OCI-LY3 (cell line): ENCODE measurements around the gene MYL2.

Source experiments
- H2AFZ ChIP-seq: fragments of 200-600, 300-600 bp; shearing (Covaris generic); 2 replicates; pipeline ENCODE4 v1.6.0; 2014; ENCODE audit warnings: antibody characterized with exemption, low read depth, low read length
- H3K27ac ChIP-seq: fragments of 200-600, 300-600 bp; sonication (generic); 2 replicates; pipeline ENCODE4 v1.5.1; 2014; ENCODE audit warnings: mild to moderate bottlenecking, low read length, moderate library complexity, mixed read lengths
- H3K27me3 ChIP-seq: fragments of 200-600, 300-600 bp; sonication (generic); 2 replicates; pipeline ENCODE4 v1.6.1; 2014; ENCODE audit warnings: low read depth, low read length, mixed read lengths
- H3K36me3 ChIP-seq: fragments of 200-600, 300-600 bp; sonication (generic); replicated peaks from 2 replicates; pipeline ENCODE3; 2014; ENCODE audit warnings: low read depth, low read length, mixed read lengths
- H3K4me1 ChIP-seq: fragments of 300-600, 200-600 bp; sonication (generic); 2 replicates; pipeline ENCODE4 v1.6.1; 2014; ENCODE audit warnings: low read length, mixed read lengths
- H3K4me2 ChIP-seq: fragments of 200-600, 300-600 bp; sonication (generic); 2 replicates; pipeline ENCODE4 v1.6.1; 2014; ENCODE audit warnings: low read length, mixed read lengths
- H3K4me3 ChIP-seq: fragments of 300-600, 200-600 bp; sonication (generic); 2 replicates; pipeline ENCODE4 v1.5.1; 2014; ENCODE audit warnings: antibody characterized with exemption, mild to moderate bottlenecking, low read length, moderate library complexity
- H3K79me2 ChIP-seq: fragments of 300-600, 200-600 bp; shearing (Covaris generic); 2 replicates; pipeline ENCODE4 v1.6.1; 2014; ENCODE audit warnings: mild to moderate bottlenecking, low read length, mixed read lengths
- H3K9ac ChIP-seq: fragments of 300-600, 200-600 bp; shearing (Covaris generic); 2 replicates; pipeline ENCODE4 v1.6.0; 2014; ENCODE audit warnings: mild to moderate bottlenecking, low read length, moderate library complexity
- H3K9me3 ChIP-seq: fragments of 200-600, 300-600 bp; shearing (Covaris generic); 2 replicates; pipeline ENCODE4 v1.6.1; 2014; ENCODE audit warnings: low read length, mixed read lengths; ENCODE audit not compliant: insufficient read depth
- H4K20me1 ChIP-seq: fragments of 200-600, 300-600 bp; sonication (generic); 2 replicates; pipeline ENCODE4 v1.6.1; 2016; ENCODE audit warnings: low read length, mixed read lengths; ENCODE audit not compliant: insufficient read depth
- CTCF ChIP-seq: fragments of 200-600, 300-600 bp; sonication (generic); IDR thresholded peaks from 2 replicates; pipeline ENCODE4 v1.5.1; 2014; ENCODE audit warnings: antibody characterized with exemption, low read length, low read depth
- EZH2phosphoT487 ChIP-seq: fragments of 200-600 bp; shearing (Covaris generic); IDR thresholded peaks from 2 replicates; pipeline ENCODE4 v1.6.1; 2018; ENCODE audit warnings: antibody characterized with exemption, mixed run types, low read depth

Gene MYL2

DNA sequence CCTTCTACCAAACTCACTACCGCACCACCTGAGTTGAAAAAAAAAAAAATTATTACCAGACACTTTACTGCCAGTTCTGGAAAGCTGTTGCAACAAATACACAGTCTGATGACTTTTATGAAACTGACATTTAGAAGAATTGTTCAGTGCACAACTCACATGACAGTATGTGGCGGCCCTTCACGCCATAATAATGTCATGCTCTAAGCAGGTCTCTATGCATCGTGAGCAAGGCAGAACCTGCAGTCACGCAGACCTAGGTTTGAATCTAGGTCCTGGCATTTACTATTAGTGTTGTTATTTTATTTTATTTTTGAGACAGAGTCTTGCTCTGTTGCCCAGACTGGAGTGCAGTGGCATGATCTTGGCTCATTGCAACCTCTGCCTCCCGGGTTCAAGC lies 8.1 kb downstream of the MYL2 start:
- H3K9me3 ChIP-seq: no peaks in the 10 kb centered on the region
- no peak overlapping the region for H3K4me3 ChIP-seq
- H4K20me1 ChIP-seq: no peaks in the 10 kb centered on the region
- H3K4me2 ChIP-seq: peak overlapping the region; percentile 81
- no peak overlapping the region for H2AFZ ChIP-seq
- no peak for TF ChIP-seq CTCF
- no peak for TF ChIP-seq EZH2phosphoT487
- H3K79me2 ChIP-seq: no peaks in the 10 kb centered on the region
- peaks cover 63% of the 10 kb centered on the region for H3K4me1 ChIP-seq
- H3K9ac ChIP-seq: peak overlapping the region; percentile 88
- peak overlapping the region; percentile 99 for H3K27ac ChIP-seq
- H3K36me3 ChIP-seq: no peaks in the 10 kb centered on the region
- no peaks in the 10 kb centered on the region for H3K27me3 ChIP-seq

- no peak for TF ChIP-seq CTCF
- TF ChIP-seq EZH2phosphoT487: no peak
Measured at GRCh38 chr12:110908377-110909152, 11.8 kb downstream of the MYL2 start.

DNA sequence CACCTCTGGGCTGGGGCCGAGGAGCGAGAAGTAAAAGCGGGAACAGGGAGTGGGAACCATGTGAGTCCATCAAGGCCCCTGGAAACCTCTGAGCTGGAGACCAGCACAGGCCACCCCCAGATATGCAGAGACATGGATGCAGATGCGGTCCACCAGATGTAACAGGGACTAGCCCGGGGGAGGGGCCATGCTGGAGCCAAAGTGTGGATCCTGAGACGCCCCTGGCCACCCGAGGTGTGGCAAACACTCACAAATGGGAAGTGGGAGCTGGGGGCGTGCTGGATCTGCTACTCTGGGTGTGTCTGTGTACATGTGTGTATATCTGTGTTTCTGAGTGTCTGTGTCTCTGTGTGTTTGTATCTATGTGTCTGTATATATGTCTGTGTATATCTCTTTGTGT lies 12.8 kb downstream of the MYL2 start:
- Histone ChIP-seq H3K27ac (peak overlapping the region; percentile 89), H3K4me2 (peak overlapping the region; percentile 81), H3K4me3 (no peak overlapping the region)

More at GRCh38 chr12:110908377-110909152, 11.8 kb downstream of the MYL2 start:
- Histone ChIP-seq H3K4me1 (peaks cover 60% of the 10 kb centered on the region), H3K27ac (no peak overlapping the region), H2AFZ (no peak overlapping the region), H3K4me2 (peak overlapping the region; percentile 81; the same call in 1 of the 2 replicates), H3K79me2 (no peaks in the 10 kb centered on the region), H3K9me3 (no peaks in the 10 kb centered on the region), H3K27me3 (no peaks in the 10 kb centered on the region), H3K36me3 (no peaks in the 10 kb centered on the region), H3K4me3 (no peak overlapping the region), H4K20me1 (no peaks in the 10 kb centered on the region), H3K9ac (peak overlapping the region; percentile 47; the same call in 1 of the 2 replicates)

More for the DNA sequence above, 12.8 kb downstream of the MYL2 start:
- H3K4me1 ChIP-seq: peaks cover 51% of the 10 kb centered on the region
- peak overlapping the region; percentile 47; the same call in 1 of the 2 replicates for H3K9ac ChIP-seq
- H3K36me3 ChIP-seq: no peaks in the 10 kb centered on the region
- H3K79me2 ChIP-seq: no peaks in the 10 kb centered on the region
- TF ChIP-seq EZH2phosphoT487 (no peak), CTCF (no peak)
- H3K9me3 ChIP-seq: no peaks in the 10 kb centered on the region
- H2AFZ ChIP-seq: 0 out of 2 replicates have a peak overlapping the region, but pooled peaks have one; percentile 9
- H3K27me3 ChIP-seq: no peaks in the 10 kb centered on the region
- no peaks in the 10 kb centered on the region for H4K20me1 ChIP-seq
